T follicular helper cell (primary cell): ENCODE results near the gene MXI1.

Source experiments
- DNase-seq: peaks from one replicate; pipeline ENCODE4 v3.0.0-alpha.2; 2020; ENCODE audit warnings: low read depth

MXI1 gene

DNA sequence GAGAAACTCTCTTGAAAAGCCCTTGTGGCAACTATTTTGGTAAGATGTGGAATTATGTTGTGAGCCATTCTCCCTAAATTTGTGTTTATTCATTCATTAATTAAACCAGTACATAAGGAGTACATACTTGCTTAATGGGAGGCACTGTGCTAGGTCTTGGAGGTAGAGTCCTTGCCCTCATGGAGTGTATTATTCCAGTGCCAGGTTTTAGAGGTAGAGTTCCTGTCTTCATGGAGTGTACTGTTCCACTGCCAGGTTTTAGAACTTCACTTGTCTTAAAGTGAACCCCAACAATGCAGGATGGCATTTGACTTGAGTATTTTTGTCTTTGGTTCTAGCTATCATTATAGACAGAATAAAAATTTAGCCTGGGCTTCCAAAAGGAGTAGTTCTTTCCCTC, 8.8 kb downstream of the MXI1 start:
- no peak for DNase-seq

DNA sequence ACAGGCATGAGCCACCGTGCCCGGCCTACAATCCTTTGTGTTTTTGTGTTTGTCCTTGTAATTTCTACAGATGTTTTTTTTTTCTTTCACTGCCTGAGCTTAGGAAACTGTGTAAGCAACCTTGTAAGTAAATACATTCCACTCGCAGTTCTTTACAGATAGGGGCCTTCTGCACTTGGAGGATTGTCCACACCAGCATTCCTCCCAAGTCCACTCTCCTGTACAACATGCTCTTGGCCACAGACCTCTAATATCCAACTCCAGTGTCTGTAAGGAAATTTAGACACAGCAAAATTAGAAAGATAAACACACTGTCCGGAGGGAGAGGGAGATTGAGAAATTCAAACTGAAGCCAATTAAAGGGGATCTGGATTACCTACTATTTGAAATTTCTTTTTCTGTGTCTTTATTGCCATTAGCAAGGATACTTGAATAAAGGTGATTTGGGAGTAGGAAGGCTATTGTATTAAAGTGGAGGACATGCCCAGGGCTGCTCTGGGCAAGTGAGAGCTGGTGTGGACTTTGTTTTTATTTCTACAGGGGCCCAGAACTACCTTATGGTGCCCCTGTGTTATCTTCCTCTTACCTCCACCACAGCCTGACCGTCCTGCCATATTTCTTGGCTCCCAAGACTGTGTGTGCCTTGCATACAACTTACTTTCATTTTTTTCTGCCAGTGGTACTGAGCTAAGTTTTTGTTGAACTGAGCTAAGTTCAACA, 9.7 kb downstream of the MXI1 start:
- DNase-seq = no peak

DNA sequence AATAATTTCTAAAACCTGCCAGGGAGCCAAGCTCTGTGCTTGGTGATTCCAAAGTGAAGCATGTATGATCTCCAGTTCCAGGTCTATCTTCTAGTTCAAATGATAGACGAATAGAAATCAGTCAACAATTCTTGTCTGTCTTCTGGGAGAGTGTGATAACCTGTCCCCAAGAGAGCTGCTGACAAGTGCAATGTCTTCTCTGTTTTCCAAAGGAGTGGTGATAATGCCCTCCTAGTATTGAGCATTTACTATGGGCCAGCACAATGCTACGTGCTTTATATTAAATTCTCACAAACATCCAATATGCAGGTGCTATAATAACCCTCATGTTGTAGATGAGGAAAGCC, 10.2 kb downstream of the MXI1 start:
- no peak for DNase-seq

DNA sequence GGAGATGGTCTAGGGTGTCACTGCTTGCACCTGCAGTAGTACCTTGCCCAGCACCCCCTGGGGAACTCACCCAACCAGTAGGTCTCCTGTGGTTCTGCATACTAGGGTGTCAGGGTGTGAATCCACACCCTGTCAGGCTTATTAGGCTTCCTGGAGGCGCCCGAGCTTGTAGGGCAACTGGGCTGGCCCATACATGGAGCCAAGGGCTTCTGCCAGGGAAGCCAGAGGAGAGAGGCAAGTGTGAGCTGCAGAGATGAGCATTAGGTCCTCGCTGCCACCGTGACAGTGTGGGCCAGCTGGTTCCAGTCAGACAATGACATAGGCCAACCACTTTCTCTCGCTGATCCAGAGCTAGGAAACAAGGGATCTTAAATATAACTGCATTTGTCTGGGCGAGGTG, 11.2 kb downstream of the MXI1 start:
- DNase-seq = no peak

DNA sequence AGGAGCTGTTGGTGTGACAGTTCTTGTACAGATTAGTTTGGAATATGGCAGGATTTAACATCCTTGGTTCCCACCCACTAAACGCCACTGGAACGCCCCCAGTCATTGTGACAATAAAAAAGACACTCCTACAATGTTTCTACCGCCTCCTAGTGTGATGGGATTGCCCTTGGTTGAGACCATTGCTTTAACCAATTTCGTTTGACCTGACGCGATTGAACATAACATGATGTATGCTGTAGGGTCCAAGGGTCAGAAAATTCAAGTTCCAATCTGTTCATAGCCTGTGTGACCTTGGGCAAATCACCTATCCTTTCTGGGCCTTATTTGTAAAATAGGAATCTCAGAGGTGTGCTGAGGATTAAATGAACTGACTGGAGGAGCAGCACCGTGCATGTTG, 12.5 kb downstream of the MXI1 start:
- DNase-seq = no peak

DNA sequence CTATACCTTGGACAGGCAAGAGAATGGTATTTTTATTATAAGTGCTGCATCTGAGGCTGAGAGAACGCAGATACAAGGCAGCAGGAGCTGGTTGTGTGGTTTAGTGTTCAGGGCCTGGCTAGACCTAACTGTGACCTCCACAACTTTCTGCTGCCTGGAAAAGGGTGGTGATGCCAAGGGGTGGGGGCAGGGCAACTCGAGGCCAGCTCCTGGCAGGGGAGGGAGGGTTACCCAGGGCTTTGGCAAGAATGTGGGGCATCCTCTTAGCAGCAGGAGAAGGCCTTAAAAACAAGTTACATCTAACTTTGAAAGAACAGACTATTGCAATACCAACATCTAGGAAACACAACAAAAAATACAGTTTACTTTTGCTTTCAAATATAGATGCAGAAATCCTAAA, 13.0 kb downstream of the MXI1 start:
- DNase-seq = no peak

DNA sequence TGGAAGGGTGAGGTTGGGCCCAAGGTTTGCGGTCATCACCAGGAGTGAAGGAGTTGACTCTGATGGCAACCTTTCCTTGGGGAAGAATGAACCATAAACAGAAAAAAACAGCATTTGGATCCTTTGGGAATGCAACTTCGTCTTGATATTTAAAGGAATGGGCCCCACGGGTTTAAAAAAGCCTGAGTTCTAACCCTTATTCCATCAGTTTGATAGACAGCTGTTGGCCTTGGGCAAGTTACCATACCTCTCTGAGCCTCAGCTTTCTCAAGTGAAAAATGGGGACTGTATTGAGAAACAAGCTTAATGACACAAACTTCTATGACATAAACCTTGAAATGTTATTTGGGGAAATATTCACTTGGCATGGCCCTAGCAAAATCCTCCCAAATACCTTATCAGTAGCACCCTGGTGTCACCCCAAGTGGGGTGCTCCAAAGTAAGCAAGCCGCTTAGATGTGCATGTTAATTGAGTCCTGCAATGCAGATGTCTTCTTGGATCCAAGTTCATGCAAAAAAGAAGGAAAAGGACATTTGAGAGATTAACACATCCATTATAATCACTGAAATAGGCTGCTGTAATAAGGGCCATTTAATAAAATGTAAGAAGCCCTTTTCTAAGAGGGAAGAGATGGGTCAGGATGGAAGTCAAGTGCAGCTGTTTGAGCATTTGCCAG, 13.8 kb downstream of the MXI1 start:
- DNase-seq = no peak

DNA sequence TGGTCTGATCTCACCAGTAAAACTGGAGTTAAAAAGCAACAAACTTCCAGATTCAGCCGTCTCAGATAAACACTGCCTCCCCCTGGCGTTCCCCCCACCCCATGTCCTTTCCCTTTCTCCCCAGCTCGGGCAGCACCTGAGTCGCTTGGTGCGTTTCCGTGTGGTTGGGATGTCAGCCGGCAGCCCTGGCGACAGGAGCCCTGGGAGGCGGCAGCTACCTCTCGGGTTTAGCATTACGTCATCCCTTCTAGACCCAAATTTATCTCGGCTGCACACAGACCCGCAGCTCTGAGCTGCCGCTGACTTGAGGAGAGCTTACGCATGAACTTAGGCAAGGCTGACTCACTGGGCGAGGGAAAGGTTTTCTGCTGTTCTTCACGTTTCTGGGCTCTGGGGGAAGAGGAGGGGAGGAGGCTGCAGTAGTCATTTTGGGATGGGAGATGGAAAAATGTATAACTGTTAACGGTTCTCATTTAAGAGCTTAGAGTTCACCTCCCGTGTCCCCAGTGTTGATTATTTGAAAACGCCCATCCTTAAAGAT, 14.4 kb downstream of the MXI1 start:
- peak; percentile 73 for DNase-seq

DNA sequence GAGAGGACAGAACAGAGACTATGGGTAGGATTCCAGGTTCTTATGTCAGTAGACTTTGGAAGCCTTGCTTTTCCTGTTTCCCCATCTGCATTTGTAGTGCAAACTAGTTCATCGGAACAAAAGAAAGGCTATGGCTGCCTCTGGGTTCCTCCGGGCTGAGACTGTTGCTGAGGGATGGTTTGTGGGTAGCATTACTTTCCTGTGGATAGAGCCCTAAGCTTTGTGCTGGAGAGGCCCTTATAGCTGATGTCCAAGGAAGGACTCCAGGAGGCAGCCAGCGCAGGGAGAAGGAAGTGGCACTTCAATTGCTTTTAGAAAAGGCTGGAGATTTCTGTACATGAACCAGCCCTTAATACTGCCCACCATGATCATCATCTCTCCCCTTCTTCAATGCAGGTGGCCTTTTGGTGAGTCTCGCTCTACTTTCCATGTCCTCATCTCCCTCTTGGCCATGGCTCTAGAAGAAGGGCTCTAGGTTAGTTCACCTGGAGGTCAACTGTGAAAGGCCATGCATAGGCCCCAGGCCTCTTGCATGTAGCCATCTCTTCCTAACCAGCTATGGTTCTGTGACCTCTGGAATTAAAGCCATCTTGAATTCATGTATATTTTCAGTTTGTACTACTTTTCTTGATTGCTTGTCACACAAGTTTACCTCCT, 15.4 kb downstream of the MXI1 start:
- no peak for DNase-seq

DNA sequence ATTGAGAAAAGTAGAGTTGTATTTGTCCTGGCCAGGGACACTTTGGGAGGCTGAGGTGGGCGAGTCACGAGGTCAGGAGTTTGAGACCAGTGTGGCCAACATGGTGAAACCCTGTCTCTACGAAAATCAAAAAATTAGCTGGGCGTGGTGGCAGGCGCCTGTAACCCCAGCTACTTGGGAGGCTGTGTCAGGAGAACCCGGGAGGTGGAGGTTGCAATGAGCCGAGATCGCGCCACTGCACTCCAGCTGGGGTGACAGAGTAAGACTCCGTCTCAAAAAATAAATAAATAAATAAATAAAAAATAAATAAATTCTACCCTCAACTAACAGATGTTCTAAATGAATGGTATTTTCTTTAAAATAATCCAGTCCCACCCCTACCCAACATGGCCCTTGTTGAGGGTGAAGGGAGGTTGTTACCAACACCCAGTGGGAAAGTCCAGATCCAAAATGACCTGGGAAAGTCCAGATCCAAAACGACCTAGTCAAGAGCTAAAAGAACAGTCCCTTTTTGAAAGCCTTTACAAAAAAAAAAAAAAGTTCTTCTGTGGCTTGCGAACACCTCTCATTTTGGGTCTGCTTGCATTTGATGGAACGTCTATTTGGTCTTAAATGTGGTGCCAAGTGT, 16.0 kb downstream of the MXI1 start:
- no peak for DNase-seq

DNA sequence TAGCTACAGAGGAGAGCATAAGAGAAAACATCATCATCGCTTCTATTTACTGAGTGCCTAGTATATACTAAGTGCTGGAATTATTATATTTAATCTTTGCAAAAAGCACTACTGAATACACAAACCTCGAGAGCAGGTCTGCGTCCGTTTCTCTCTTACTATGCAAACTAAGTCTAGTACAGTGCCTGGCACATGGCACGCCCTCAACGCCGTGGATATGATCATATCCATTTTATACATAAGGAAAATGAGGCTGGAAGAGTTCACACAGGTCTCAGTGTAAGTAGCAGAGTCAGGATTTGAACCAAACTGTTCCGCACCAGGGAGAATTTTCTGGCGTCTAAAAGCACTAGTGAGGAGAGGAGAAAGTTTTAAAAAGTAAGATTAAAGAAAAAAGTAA, 17.6 kb downstream of the MXI1 start:
- no peak for DNase-seq

DNA sequence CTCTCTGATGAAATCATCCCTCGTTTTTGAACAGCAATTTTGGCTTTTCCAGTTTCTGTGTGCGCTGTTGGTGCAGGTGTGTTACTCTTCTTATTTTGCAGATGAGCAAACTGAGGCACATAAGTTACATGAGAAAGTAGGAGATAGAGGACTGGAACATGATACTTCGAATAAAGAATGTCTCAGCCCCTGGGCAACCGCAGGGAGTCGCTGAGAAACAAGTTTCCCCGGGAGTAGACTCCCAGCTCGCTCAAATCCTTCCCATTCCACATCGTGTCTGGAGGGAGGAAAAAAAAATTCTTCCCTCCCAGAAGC, 18.0 kb downstream of the MXI1 start:
- DNase-seq = no peak

DNA sequence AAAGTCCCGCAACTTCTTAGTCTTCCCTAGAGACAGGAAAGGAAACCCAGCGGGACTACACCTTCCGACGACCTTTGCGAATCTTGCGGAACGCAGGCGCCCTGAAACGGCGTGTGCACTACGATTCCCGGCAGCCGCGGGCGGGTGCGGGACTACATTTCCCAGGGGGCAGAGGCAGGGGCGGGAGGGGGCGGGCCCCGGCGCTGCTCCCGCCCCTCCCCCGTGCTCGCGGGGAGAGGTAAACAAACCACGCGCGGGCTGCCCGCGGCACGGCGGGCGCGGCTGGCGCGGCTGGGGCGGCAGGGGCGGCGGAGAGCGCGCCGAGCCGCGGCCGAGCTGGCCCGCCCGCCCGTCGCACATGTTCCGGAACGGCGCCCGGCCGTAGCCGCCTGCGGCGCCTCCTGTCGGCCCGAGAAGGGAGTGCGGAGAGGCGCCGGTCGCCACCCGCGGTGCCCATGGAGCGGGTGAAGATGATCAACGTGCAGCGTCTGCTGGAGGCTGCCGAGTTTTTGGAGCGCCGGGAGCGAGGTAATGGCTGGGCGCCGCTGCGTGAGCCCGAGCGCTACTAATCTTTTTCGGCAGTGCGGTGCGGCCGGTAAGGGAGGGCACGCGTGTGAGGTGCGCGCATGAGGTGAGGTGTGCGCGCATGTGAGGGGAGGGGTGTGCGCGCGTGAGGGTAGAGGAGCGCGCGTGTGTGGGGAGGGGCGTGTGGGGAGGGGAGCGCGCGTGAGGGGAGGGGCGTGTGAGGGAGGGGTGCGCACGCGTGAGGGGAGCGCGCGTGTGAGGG, 18.5 kb downstream of the MXI1 start:
- DNase-seq = peak; percentile 85

DNA sequence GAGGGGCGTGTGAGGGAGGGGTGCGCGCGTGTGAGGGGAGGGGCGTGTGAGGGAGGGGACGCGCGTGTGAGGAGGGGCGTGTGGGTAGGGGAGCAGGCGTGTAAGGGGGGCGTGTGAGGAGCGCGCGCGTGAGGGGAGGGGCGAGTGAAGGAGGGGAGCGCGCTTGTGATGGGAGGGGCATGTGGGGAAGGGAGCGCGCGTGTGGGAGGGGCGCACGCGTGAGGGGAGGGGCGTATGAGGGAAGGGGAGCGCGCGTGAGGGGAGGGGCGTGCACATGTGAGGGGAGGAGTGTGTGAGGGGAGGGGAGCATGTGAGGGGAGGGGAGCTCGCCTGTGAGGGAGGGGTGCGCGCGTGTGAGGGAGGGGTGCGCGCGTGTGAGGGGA, 19.1 kb downstream of the MXI1 start:
- DNase-seq = peak; percentile 86

DNA sequence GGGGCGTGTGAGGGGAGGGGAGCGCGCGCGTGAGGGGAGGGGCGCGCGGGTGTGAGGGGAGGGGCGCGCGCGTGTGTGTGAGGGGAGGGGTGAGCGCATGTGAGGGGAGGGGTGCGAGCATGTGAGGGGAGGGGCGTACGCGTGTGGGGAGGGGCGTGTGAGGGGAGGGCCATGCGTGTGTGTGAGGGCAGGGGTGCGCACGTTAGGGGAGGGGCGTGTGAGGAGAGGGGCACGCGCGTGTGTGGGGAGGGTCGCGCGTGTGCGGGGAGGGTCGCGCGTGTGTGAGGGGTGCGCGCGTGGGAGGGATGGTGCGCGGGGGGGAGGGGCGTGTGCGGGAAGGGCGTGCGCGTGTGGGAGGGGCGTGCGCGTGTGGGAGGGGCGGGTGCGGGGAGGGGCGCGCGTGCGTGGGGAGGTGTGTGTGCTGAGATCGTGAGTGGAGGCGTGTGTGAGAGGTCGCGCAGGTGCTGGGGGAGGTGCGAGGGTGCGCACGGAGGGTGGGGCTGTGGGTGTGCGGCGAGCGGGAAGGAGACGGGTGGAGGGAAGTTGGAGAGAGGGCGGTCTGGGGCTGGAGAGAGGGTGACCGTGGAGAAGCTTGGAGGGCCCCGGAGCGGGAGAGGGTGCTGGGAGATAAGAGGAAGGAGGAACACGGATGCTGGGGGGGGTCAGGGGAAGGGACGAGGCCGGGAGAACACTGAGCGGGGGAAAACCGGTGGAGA, 19.7 kb downstream of the MXI1 start:
- DNase-seq = peak; percentile 76

DNA sequence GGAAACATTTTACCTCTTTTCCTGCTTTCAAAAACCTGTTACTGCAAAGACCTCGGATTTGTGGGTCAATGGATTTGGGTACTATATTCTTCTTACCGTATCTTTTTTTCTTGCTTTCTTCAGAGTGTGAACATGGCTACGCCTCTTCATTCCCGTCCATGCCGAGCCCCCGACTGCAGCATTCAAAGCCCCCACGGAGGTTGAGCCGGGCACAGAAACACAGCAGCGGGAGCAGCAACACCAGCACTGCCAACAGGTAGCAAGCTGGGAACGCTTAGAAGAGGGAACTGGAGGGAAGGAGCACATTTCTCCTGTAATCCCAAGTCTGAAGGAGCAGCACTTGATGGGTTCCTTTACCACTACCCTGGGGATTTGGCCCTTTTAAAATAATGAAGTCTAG, 20.7 kb downstream of the MXI1 start:
- no peak for DNase-seq

DNA sequence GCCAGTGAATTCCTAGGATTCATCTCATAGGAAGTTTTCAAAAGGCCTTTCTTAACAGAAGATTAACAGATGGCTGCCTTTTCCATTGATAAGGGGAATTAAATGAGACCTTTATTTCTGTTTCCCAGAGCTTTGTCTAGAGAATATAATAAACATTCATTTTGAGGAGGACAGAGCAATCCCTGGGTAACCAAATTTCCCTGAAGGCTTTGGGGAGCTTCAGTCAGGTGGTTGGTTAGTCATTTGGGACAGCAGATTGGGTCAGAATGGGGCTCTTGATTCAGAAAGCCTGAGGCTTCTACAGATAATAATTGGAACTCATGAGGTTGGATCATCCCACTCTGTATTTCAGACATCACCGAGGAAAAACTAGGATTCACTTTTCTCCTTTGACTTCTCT, 21.8 kb downstream of the MXI1 start:
- no peak for DNase-seq

DNA sequence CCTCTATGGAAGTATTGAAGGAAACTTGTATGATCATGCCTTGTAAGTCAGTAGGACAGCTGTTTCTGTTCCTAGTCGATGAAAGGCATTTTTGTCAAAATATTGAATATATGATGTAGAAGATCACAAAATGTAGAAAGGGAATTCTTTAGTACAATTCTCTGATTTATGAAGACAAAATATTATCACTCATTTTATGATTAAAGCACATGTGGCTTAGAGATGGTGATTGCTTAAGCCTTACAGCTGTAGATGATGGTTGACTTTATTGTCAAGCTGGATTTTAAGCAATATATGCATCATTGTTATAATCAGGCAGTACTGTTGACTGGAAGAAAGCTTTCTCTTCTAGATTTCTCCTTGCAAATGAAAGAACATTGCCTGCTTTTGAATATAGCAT, 26.4 kb downstream of the MXI1 start:
- DNase-seq = no peak

DNA sequence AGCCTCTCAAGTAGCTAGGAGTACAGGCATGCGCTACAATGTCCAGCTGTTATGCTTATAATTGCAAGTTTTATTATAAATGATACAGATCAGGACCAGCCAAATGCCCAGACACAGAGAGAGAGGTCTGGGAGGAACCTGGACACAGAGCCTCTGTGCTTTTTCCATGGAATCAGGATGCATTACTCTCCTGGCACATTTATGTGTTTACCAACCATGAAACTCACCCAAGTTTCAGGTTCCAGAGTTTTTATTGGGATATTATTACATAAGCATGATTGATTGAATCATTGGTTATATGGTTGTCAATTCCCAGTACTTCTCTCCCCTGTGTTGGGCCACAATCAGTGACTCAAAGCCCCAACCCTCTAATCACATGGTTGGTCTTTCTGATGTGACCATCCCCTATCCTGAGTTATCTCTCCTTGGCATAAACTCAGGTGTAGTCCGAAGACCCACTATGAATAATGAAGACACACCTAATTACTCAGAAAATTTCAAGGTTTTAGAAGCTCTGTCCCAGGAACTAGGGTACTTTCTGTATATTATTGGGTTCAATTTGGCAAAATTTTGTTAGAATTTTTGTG, 30.6 kb downstream of the MXI1 start:
- no peak for DNase-seq

DNA sequence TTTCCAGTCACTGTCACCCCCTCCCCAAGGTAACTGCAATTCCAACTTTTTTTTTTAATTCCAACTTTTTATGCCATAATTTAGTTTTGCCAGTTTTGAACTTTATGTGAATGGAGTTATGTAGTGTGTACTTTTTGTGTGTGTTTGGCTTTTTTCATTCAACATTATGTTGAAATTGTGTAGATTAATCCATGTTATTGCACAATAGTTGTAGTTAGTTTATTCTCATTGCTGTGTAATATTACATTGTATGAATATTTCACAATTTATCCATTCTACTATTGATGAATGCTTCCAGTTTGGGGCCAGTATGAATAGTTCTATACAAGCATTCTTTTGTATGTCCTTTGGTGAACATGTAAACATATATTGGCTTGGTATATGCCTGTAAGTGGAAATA, 32.5 kb downstream of the MXI1 start:
- DNase-seq = no peak

DNA sequence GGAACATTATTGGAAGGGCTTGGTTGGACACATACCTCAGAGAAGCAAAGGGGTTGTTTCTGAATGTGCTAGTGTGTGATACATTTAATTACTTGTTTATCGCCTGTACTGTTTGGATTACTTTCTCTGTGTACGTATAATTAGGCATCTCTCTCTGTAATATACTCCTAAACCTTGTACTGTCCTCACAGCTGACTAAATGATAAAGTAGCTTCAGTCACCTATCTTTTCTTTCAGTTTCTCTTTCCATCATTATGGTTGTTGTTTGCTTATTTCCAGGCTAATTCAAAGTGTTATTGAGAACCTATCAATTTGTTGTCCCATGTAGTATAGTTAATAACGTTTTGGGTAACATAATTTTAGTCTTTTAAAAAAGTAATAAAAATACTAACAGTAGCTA, 34.0 kb downstream of the MXI1 start:
- DNase-seq = no peak
